HepG2 (cell line): Measurements from ENCODE around the gene HS3ST3A1. TPM values are rescaled to one million over a fixed set of nuclear protein-coding genes. Genes with fewer than 3 reads are reported as not detected.
A peak's percentile ranks its signal among the peaks of the same experiment; 100 is the strongest.

Source experiments
- ATAC-seq: fragments of 200-7000 bp; cut with Tn5 transposase; 3 replicates; pipeline ENCODE4 v1.9.1; 2020; ENCODE audit warnings: mild to moderate bottlenecking, moderate library complexity
- BruUV-seq: library from RNA; stranded (reverse); fragments of 400-500 nt; replicated peaks from 2 replicates; lab custom pipeline; 2021; lab: Mats Ljungman, UMichigan
- CTCF ChIA-PET: fragments of 300-600 bp; formaldehyde crosslinking; extraction: SDS; loops from one replicate; lab custom pipeline; 2021; ENCODE audit warnings: low total read pairs, inconsistent platforms, low intra/inter-chr PET ratio; lab: Yijun Ruan, JAX
- POLR2A ChIA-PET: fragments of 350-600 bp; sonication (Branson Sonifier 250); formaldehyde crosslinking; loops from one replicate; lab custom pipeline; 2020; ENCODE audit warnings: antibody characterized with exemption, inconsistent platforms; lab: Yijun Ruan, JAX
- DNase-seq: peaks from one replicate; pipeline ENCODE4 v3.0.0-alpha.2; 2015; ENCODE audit warnings: low spot score
- FAIRE-seq: peaks from 3 replicates; lab custom pipeline; 2011; peaks lifted over from hg19 to GRCh38; lab: Jason Lieb, UNC
- H2AFZ ChIP-seq: one replicate; pipeline ENCODE4 v1.6.1; 2011; ENCODE audit warnings: low read length, inconsistent platforms
- H3K27ac ChIP-seq: fragments of 300-600 bp; 3 replicates; pipeline ENCODE4 v1.8.0; 2011; ENCODE audit warnings: mixed run types, mild to moderate bottlenecking, mixed read lengths, low read length, inconsistent platforms; ENCODE audit not compliant: insufficient read depth; ENCODE audit errors: extremely low read length
- H3K27me3 ChIP-seq, 2 experiments: fragments of 200-600 bp in 1 of 2; 2 replicates in 1 of 2; 3 replicates in 1 of 2; pipeline versions ENCODE4 v1.6.0 to v1.8.0; 2011; ENCODE audit warnings: low read length in 2 of 2, mild to moderate bottlenecking in 2 of 2, moderate library complexity in 2 of 2, inconsistent platforms in 1 of 2; ENCODE audit not compliant: insufficient read depth in 2 of 2, control insufficient read depth in 1 of 2
- H3K36me3 ChIP-seq, 2 experiments: fragments of 200-600 bp in 1 of 2; replicated peaks in 1 of 2; 2 replicates in 1 of 2; 3 replicates in 1 of 2; pipeline versions ENCODE4 v1.5.1 to v1.8.0; 2011; ENCODE audit warnings: low read length in 2 of 2, inconsistent platforms in 1 of 2; ENCODE audit not compliant: insufficient read depth in 2 of 2, control insufficient read depth in 1 of 2
- H3K4me1 ChIP-seq: 2 replicates; pipeline ENCODE4 v1.5.1; 2012; ENCODE audit warnings: low read length, inconsistent platforms; ENCODE audit not compliant: insufficient read depth
- H3K4me2 ChIP-seq: 2 replicates; pipeline ENCODE4 v1.6.0; 2011; ENCODE audit warnings: low read depth, low read length, inconsistent platforms
- H3K4me3 ChIP-seq, 3 experiments: fragments of 200-600 bp in 1 of 3; sonication (generic), shearing (Covaris generic) in 1 of 3; replicated peaks in 1 of 3; 2 replicates each; pipeline ENCODE4 v1.5.1; 2011 to 2016; ENCODE audit warnings: low read length in 3 of 3, inconsistent platforms in 2 of 3, low read depth in 2 of 3, mild to moderate bottlenecking in 2 of 3, control low read depth in 1 of 3, mixed read lengths in 1 of 3; ENCODE audit not compliant: insufficient read depth in 1 of 3
- H3K79me2 ChIP-seq: one replicate; pipeline ENCODE4 v1.6.1; 2011; ENCODE audit warnings: low read length, inconsistent platforms; ENCODE audit not compliant: insufficient read depth
- H3K9ac ChIP-seq: 2 replicates; pipeline ENCODE4 v1.6.0; 2011; ENCODE audit warnings: mild to moderate bottlenecking, low read depth, low read length, inconsistent platforms; ENCODE audit not compliant: insufficient read depth
- H3K9me3 ChIP-seq: 2 replicates; pipeline ENCODE4 v1.5.1; 2012; ENCODE audit warnings: mild to moderate bottlenecking, low read length
- H4K20me1 ChIP-seq: 2 replicates; pipeline ENCODE4 v1.6.0; 2011; ENCODE audit warnings: inconsistent platforms, mild to moderate bottlenecking, low read length, moderate library complexity; ENCODE audit not compliant: insufficient read depth
- REST ChIP-seq, 2 experiments: IDR thresholded peaks; 2 replicates each; pipeline ENCODE4 v1.6.1; 2011 to 2012; ENCODE audit warnings: low read length in 2 of 2, borderline replicate concordance in 1 of 2, low read depth in 1 of 2, mild to moderate bottlenecking in 1 of 2, moderate library complexity in 1 of 2
- ZBTB46 ChIP-seq: sonication (generic); formaldehyde crosslinking; IDR thresholded peaks from 2 replicates; pipeline ENCODE4 v1.4.0; 2020; ENCODE audit warnings: mild to moderate bottlenecking, missing genetic modification reagents, borderline replicate concordance
- ZNF576 ChIP-seq: sonication (generic); formaldehyde crosslinking; IDR thresholded peaks from 2 replicates; pipeline ENCODE4 v1.4.0; 2020; ENCODE audit warnings: mild to moderate bottlenecking, missing genetic modification reagents
- ZNF629 ChIP-seq: sonication (generic); formaldehyde crosslinking; conservative IDR thresholded peaks from 2 replicates; pipeline ENCODE4 v1.5.0; 2020; ENCODE audit warnings: missing genetic modification reagents
- WGBS: methylation state at CpG from one replicate; pipeline ENCODE4 v1.1.6; 2017; ENCODE audit warnings: low lambda C conversion rate; 5-methylcytosine and 5-hydroxymethylcytosine counted together
- in situ Hi-C: cut with HindIII; loops from 2 replicates; pipeline ENCODE4 v1.10.0; 2017; ENCODE audit warnings: low pct_unique_long_range_greater_than_20kb; ENCODE audit not compliant: extremely low pct_ligation_motif_present
- intact Hi-C: fragments of 100-400 bp; cut with micrococcal nuclease; formaldehyde crosslinking; loops from one replicate; pipeline ENCODE4 v1.10.0; 2022; ENCODE audit not compliant: unreplicated experiment
- polyA plus RNA-seq, 8 experiments: library from polyadenylated mRNA; depleted of rRNA in 3 of 8; stranded (reverse) in 7 of 8; unstranded in 1 of 8; fragments of >200 nt; fragmentation: Illumina TruSeq in 4 of 8; extraction: Trizol in 4 of 8; gene quantifications; 2 replicates each; pipeline versions ENCODE4 v1.2.1 to v1.2.3, GENCODE V29; 2011 to 2016; ENCODE audit warnings: low read depth in 4 of 8, missing spikeins in 1 of 8, mixed read lengths in 1 of 8; ENCODE audit not compliant: insufficient read depth in 1 of 8
- total RNA-seq, 5 experiments: library from RNA; depleted of rRNA; stranded (reverse); fragments of >200 nt; fragmentation: Illumina TruSeq; extraction: Trizol; gene quantifications; 2 replicates each; pipeline ENCODE4 v1.2.3, GENCODE V29; 2016; ENCODE audit warnings: low read depth in 1 of 5

HS3ST3A1 gene
- total and polyA plus RNA-seq, 2 of the 13 experiments (the other 11 are each of a cell fraction or from before 2014, with no cell fraction given): 1.3 to 3.5 TPM

- DNase-seq: no peak
- no peaks in the 10 kb centered on the region for H3K36me3 ChIP-seq
- ChIA-PET CTCF (interaction anchor here (0.9 kb wide), 1 partner anchor 13 kb away, joined by 3 read pairs; no protein-coding TSS in a partner anchor), POLR2A (no interaction called here)
- H3K79me2 ChIP-seq: no peaks in the 10 kb centered on the region
- H2AFZ ChIP-seq: no peak overlapping the region
- no peak for FAIRE-seq
- no peak overlapping the region for H3K9ac ChIP-seq
- H3K4me1 ChIP-seq: 0 out of 2 replicates have a peak, but pooled peaks cover under 1% of the 10 kb centered on the region
- no peaks in the 10 kb centered on the region for H3K27me3 ChIP-seq
- no peak overlapping the region for H3K27ac ChIP-seq
- ATAC-seq: no peak
- 31% methylated on average over 2 of the region's 2 CpGs for WGBS
- no peak overlapping the region for H3K4me3 ChIP-seq
- H3K4me2 ChIP-seq: no peak overlapping the region
- no peaks in the 10 kb centered on the region for H4K20me1 ChIP-seq
- TF ChIP-seq ZNF629 (CRISPR knock-in tag): peak; percentile 58
- TF ChIP-seq ZNF576 (CRISPR knock-in tag): no peak
- TF ChIP-seq, all 625 proteins: peak for 1
- H3K9me3 ChIP-seq: no peaks in the 10 kb centered on the region
- BruUV-seq: no TSS peak
- intact Hi-C loops (no loop called here), in situ Hi-C loops (no loop called here)
These were observed 106.3 kb downstream of the HS3ST3A1 start for GRCh38 chr17:13495423-13495822.

GRCh38 chr17:13492737-13493122 lies 109.0 kb downstream of the HS3ST3A1 start:
- BruUV-seq: no TSS peak
- Histone ChIP-seq H2AFZ (no peak overlapping the region), H3K9me3 (no peaks in the 10 kb centered on the region), H4K20me1 (no peaks in the 10 kb centered on the region), H3K4me3 (no peak overlapping the region), H3K4me1 (no peaks in the 10 kb centered on the region), H3K9ac (no peak overlapping the region), H3K4me2 (no peak overlapping the region), H3K79me2 (no peaks in the 10 kb centered on the region), H3K27ac (no peak overlapping the region), H3K27me3 (no peaks in the 10 kb centered on the region; a peak in 1 of 5 replicates), H3K36me3 (no peaks in the 10 kb centered on the region)
- no peak for TF ChIP-seq ZBTB46 (CRISPR knock-in tag)
- TF ChIP-seq REST (IDR thresholded peaks at IDR 0.05; ENCODE audit: borderline replicate concordance in 1 of 2, low read depth in 1 of 2, low read length in 2 of 2): peak in 1 of 2 experiments; percentile 63; a peak in 1 of 4 replicates
- FAIRE-seq (no peak), DNase-seq (no peak), ATAC-seq (no peak)
- ChIA-PET CTCF (no interaction called here), POLR2A (no interaction called here)
- 13% methylated on average over 2 of the region's 4 CpGs for WGBS
- in situ Hi-C loops: no loop called here
- intact Hi-C loops: no loop called here
